NB4 (cell line): ENCODE measurements around the gene HNMT.
"Not testable (repeated sequence)": the region's sequence is repeated elsewhere in the genome, so short reads cannot be mapped to it uniquely, and the experiment has no call there.

ENCODE experiments used
- DNase-seq: peaks from one replicate; pipeline ENCODE4 v3.0.0; 2010; ENCODE audit warnings: low read depth
- H3K4me3 ChIP-seq: one replicate; pipeline ENCODE4 v1.5.1; 2011; ENCODE audit warnings: mild to moderate bottlenecking, low read depth, low read length, moderate library complexity
- CTCF ChIP-seq: IDR thresholded peaks from one replicate; pipeline ENCODE4 v1.5.1; 2012; ENCODE audit warnings: low read depth, low read length
- MAX ChIP-seq: IDR thresholded peaks from 2 replicates; pipeline ENCODE4 v1.6.1; 2011; ENCODE audit warnings: low read depth, low read length
- MYC ChIP-seq: IDR thresholded peaks from 2 replicates; pipeline ENCODE4 v1.6.1; 2011; ENCODE audit warnings: low read depth, low read length
- POLR2A ChIP-seq: IDR thresholded peaks from 2 replicates; pipeline ENCODE4 v1.6.1; 2011; ENCODE audit warnings: mild to moderate bottlenecking; ENCODE audit not compliant: insufficient read length; ENCODE audit errors: extremely low read depth

Gene HNMT

DNA sequence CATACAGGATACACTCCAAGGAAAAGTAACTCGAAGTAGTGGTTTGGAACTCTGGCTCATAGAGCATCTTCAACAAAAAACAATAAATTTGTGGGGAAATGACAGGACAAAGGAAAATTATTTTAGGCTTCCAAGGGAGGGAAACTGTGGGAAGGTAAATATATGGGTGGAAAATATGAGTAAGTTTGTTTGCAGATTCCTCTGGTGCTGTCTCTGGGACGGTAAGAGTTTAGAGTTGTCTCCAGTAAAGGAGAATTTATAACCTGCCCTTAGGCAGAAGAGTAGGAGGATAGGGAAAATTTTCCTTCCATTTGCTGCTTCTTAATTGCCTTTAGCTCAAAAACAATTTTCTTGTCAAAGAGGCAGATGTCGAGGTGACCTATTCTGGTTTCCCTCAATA is 19.3 kb downstream of the HNMT start:
- DNase-seq: no peak
- TF ChIP-seq MAX: no peak
- no peak for TF ChIP-seq CTCF
- TF ChIP-seq POLR2A: no peak
- no peak for TF ChIP-seq MYC
- no peak overlapping the region for H3K4me3 ChIP-seq

- no peak for TF ChIP-seq CTCF
- TF ChIP-seq MYC: no peak
- no peak for TF ChIP-seq MAX
- no peak for TF ChIP-seq POLR2A
- no peak overlapping the region for H3K4me3 ChIP-seq
- DNase-seq: no peak
Measured at GRCh38 chr2:137986268-137986667, 22.0 kb downstream of the HNMT start.

GRCh38 chr2:137987011-137987410 is 22.7 kb downstream of the HNMT start:
- no peak overlapping the region for H3K4me3 ChIP-seq
- TF ChIP-seq POLR2A (no peak), CTCF (no peak), MYC (no peak), MAX (no peak)
- DNase-seq: no peak

- H3K4me3 ChIP-seq: no peak overlapping the region
- TF ChIP-seq POLR2A (no peak), CTCF (no peak)
- no peak for DNase-seq
Measured at GRCh38 chr2:137991078-137991477, 26.8 kb downstream of the HNMT start.

GRCh38 chr2:137992039-137992646 is 27.9 kb downstream of the HNMT start:
- H3K4me3 ChIP-seq: no peak overlapping the region
- DNase-seq: no peak
- TF ChIP-seq POLR2A: no peak
- TF ChIP-seq MAX: no peak
- TF ChIP-seq CTCF: no peak
- no peak for TF ChIP-seq MYC

- DNase-seq, H3K4me3 ChIP-seq: not testable (repeated sequence)
Measured at GRCh38 chr2:137993715-137994476, 29.6 kb downstream of the HNMT start.

- not testable (repeated sequence) for DNase-seq, H3K4me3 ChIP-seq
Measured at GRCh38 chr2:137995368-137995767, 31.1 kb downstream of the HNMT start.

DNA sequence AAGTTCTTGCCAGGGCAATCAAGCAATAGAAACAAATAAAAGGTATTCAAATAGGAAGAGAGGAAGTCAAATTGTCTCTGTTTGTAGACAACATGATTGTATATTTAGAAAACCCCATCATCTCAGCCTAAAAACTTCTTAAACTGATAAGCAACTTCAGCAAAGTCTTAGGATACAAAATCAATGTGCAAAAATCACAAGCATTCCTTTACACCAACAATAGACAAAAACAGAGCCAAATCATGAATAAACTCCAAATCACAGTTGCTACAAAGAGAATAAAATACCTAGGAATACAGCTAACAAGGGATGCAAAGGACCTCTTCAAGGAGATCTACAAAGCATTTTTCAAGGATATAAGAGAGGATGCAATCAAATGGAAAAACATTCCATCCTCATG is 31.9 kb downstream of the HNMT start:
- not testable (repeated sequence) for DNase-seq, H3K4me3 ChIP-seq
